Keratinocyte (primary cell): Measurements from ENCODE around the gene MYH15. TPM values are rescaled to one million over a fixed set of nuclear protein-coding genes. Genes with fewer than 3 reads are reported as not detected.

Experiments
- DNase-seq: peaks from one replicate; pipeline ENCODE4 v3.0.0-alpha.2; 2011; ENCODE audit warnings: low read depth, missing footprints, low spot score
- FAIRE-seq: peaks from 2 replicates; lab custom pipeline; 2011; peaks lifted over from hg19 to GRCh38; lab: Jason Lieb, UNC
- H2AFZ ChIP-seq: 2 replicates; pipeline ENCODE4 v1.6.0; 2012; ENCODE audit warnings: low read length, control low read depth, inconsistent platforms; ENCODE audit not compliant: control insufficient read depth
- H3K27ac ChIP-seq: 2 replicates; pipeline ENCODE4 v1.5.1; 2011; ENCODE audit warnings: low read length; ENCODE audit not compliant: control insufficient read depth, insufficient read depth
- H3K27me3 ChIP-seq: 3 replicates; pipeline ENCODE4 v1.6.0; 2011; ENCODE audit warnings: low read length; ENCODE audit not compliant: control insufficient read depth, insufficient read depth; ENCODE audit errors: extremely low read depth
- H3K36me3 ChIP-seq, 2 experiments: 2 replicates in 1 of 2; 3 replicates in 1 of 2; pipeline ENCODE4 v1.5.1; 2011; ENCODE audit warnings: low read length in 2 of 2, mild to moderate bottlenecking in 1 of 2; ENCODE audit not compliant: control insufficient read depth in 2 of 2, insufficient read depth in 2 of 2; ENCODE audit errors: extremely low read depth in 1 of 2
- H3K4me1 ChIP-seq: 3 replicates; pipeline ENCODE4 v1.5.1; 2011; ENCODE audit warnings: low read length; ENCODE audit not compliant: control insufficient read depth, insufficient read depth; ENCODE audit errors: extremely low read depth
- H3K4me2 ChIP-seq: 3 replicates; pipeline ENCODE4 v1.6.0; 2011; ENCODE audit warnings: low read depth, low read length; ENCODE audit not compliant: control insufficient read depth, insufficient read depth; ENCODE audit errors: extremely low read depth
- H3K4me3 ChIP-seq, 3 experiments: fragments of 200-600 bp in 1 of 3; sonication (generic) in 1 of 3; 2 replicates in 2 of 3; 3 replicates in 1 of 3; pipeline ENCODE4 v1.5.1; 2011 to 2016; ENCODE audit warnings: low read length in 3 of 3, mild to moderate bottlenecking in 3 of 3, control low read depth in 2 of 3, inconsistent platforms in 1 of 3, low read depth in 1 of 3, mixed read lengths in 1 of 3, mixed run types in 1 of 3, moderate library complexity in 1 of 3; ENCODE audit not compliant: control insufficient read depth in 2 of 3, insufficient read depth in 2 of 3; ENCODE audit errors: extremely low read depth in 1 of 3
- H3K79me2 ChIP-seq: 2 replicates; pipeline ENCODE4 v1.6.0; 2012; ENCODE audit warnings: low read length; ENCODE audit not compliant: control insufficient read depth, insufficient read depth
- H3K9ac ChIP-seq: 3 replicates; pipeline ENCODE4 v1.6.0; 2011; ENCODE audit warnings: low read length; ENCODE audit not compliant: control insufficient read depth, insufficient read depth; ENCODE audit errors: extremely low read depth
- H3K9me1 ChIP-seq: 3 replicates; pipeline ENCODE4 v1.6.0; 2011; ENCODE audit warnings: low read length; ENCODE audit not compliant: control insufficient read depth, insufficient read depth; ENCODE audit errors: extremely low read depth
- H3K9me3 ChIP-seq: 2 replicates; pipeline ENCODE4 v1.5.1; 2012; ENCODE audit warnings: low read depth, low read length; ENCODE audit not compliant: control insufficient read depth
- H4K20me1 ChIP-seq: 3 replicates; pipeline ENCODE4 v1.6.0; 2011; ENCODE audit warnings: low read length; ENCODE audit not compliant: control insufficient read depth, insufficient read depth; ENCODE audit errors: extremely low read depth
- EZH2 ChIP-seq: IDR thresholded peaks from one replicate; pipeline ENCODE4 v1.6.1; 2012; ENCODE audit warnings: inconsistent platforms, mild to moderate bottlenecking, low read length, moderate library complexity
- dilution Hi-C: fragments of 300-500 bp; cut with MboI; formaldehyde crosslinking; loops from one replicate; pipeline ENCODE4 v1.7.0; 2020; ENCODE audit warnings: low sequenced_read_pairs; ENCODE audit not compliant: extremely low pct_ligation_motif_present
- polyA plus RNA-seq, 5 experiments: library from polyadenylated mRNA; depleted of rRNA in 3 of 5; stranded (reverse) in 3 of 5; stranded (forward) in 1 of 5; unstranded in 1 of 5; fragments of >200 nt; gene quantifications; 1 replicate in 1 of 5; 2 replicates in 3 of 5; 3 replicates in 1 of 5; pipeline versions ENCODE4 v1.2.1 to v1.2.3, GENCODE V29; 2011 to 2012; ENCODE audit warnings: missing spikeins in 2 of 5, low read depth in 1 of 5, low replicate concordance in 1 of 5
- TF ChIP-seq, protein P1 (sequence below), 3 experiments: IDR thresholded peaks in 1 of 3; conservative IDR thresholded peaks in 1 of 3; optimal IDR thresholded peaks in 1 of 3; 2 replicates in 2 of 3; 3 replicates in 1 of 3; pipeline versions ENCODE3 to v1.5.1; 2011; ENCODE audit warnings: low read length in 3 of 3, mild to moderate bottlenecking in 3 of 3, moderate library complexity in 2 of 3, control low read depth in 1 of 3, inconsistent platforms in 1 of 3; ENCODE audit not compliant: insufficient read depth in 2 of 3; ENCODE audit errors: extremely low read depth in 1 of 3

The MYH15 gene
- polyA plus RNA-seq, 1 donor (not counting 4 experiments of a cell fraction or from before 2014, with no cell fraction given) = 0.87 TPM

DNA sequence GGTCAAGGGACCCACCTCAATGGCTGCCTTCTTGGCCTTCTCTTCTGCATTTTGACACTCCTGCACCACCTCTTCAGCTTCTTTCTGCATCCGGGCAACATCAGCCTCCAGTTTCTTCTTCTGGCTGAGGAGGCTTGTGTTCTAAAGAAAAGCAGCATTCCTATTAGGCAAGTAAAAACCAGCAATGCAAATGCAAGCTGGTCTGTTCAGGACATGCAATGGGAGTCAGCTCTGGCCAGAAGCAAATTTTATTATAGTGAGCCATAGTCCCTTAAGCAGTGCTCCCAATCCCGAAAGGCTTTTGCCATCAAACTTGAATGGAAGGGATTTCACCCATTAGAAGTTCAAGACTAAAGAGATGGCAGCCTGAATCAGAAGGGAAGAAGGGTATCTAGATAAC, 116.4 kb downstream of the MYH15 start:
- H3K4me2 ChIP-seq = no peak overlapping the region
- H3K4me3 ChIP-seq = no peak overlapping the region
- H3K79me2 ChIP-seq = no peaks in the 10 kb centered on the region
- dilution Hi-C loops = no loop called here
- peak overlapping the region; percentile 1 for H2AFZ ChIP-seq
- H3K9ac ChIP-seq = no peak overlapping the region
- H3K36me3 ChIP-seq = no peaks in the 10 kb centered on the region
- H4K20me1 ChIP-seq = no peaks in the 10 kb centered on the region
- H3K27me3 ChIP-seq = no peaks in the 10 kb centered on the region
- TF ChIP-seq EZH2 = no peak
- DNase-seq (no peak), FAIRE-seq (no peak)
- H3K9me1 ChIP-seq = no peaks in the 10 kb centered on the region
- no peaks in the 10 kb centered on the region for H3K4me1 ChIP-seq
- H3K9me3 ChIP-seq = no peaks in the 10 kb centered on the region
- no peak overlapping the region for H3K27ac ChIP-seq

DNA sequence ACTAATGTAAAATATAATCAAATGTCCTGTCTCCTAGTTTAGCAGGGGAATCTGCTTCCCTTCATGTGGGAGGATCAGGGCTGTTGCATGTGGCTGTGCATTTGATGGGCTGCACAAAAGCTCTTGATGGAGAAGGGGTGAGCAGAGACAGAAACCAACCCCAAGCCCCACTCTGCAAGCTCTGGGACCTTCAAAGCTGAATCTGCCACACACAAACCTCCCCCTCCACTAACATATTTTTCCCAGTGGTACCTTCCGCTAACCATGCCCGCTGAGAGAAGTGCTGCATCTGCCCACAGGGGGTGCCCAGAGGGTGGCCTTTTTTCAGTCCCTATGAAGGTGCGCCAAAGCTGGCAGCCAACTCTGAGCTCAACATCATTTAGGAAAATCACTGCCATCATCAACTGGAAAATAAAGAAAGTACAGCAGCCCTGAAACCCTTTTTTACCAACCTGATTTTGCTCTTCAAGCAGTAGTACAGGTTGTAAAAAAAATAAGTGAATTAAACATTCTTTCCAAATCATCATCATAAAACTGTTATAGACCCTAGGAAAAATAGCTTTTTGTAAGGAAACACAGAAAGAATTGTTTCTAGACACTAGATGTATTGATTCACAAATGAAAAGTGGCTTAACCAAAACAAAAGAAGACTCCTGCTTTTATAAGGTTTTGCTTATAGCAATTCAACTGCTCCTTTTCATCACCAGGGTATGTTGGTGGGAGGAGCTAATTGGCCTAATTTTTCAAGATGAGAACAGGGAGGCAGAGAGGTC, 117.1 kb downstream of the MYH15 start:
- H3K27me3 ChIP-seq = no peaks in the 10 kb centered on the region
- H3K36me3 ChIP-seq = no peaks in the 10 kb centered on the region
- DNase-seq (no peak), FAIRE-seq (no peak)
- dilution Hi-C loops = no loop called here
- H3K79me2 ChIP-seq = no peaks in the 10 kb centered on the region
- H3K27ac ChIP-seq = no peak overlapping the region
- no peak overlapping the region for H3K4me2 ChIP-seq
- TF ChIP-seq EZH2 = no peak
- TF ChIP-seq, protein P1, sequence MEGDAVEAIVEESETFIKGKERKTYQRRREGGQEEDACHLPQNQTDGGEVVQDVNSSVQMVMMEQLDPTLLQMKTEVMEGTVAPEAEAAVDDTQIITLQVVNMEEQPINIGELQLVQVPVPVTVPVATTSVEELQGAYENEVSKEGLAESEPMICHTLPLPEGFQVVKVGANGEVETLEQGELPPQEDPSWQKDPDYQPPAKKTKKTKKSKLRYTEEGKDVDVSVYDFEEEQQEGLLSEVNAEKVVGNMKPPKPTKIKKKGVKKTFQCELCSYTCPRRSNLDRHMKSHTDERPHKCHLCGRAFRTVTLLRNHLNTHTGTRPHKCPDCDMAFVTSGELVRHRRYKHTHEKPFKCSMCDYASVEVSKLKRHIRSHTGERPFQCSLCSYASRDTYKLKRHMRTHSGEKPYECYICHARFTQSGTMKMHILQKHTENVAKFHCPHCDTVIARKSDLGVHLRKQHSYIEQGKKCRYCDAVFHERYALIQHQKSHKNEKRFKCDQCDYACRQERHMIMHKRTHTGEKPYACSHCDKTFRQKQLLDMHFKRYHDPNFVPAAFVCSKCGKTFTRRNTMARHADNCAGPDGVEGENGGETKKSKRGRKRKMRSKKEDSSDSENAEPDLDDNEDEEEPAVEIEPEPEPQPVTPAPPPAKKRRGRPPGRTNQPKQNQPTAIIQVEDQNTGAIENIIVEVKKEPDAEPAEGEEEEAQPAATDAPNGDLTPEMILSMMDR (optimal IDR thresholded peaks at IDR 0.05 in 1 of 3, IDR thresholded peaks at IDR 0.05 in 1 of 3, conservative IDR thresholded peaks at IDR 0.05 in 1 of 3; ENCODE audit: extremely low read depth in 1 of 3, insufficient read depth in 2 of 3, low read length in 3 of 3) = no peak
- no peaks in the 10 kb centered on the region for H4K20me1 ChIP-seq
- no peak overlapping the region for H3K4me3 ChIP-seq
- H3K9ac ChIP-seq = no peak overlapping the region
- H3K9me3 ChIP-seq = no peaks in the 10 kb centered on the region
- no peaks in the 10 kb centered on the region for H3K4me1 ChIP-seq
- H3K9me1 ChIP-seq = no peaks in the 10 kb centered on the region
- H2AFZ ChIP-seq = peak overlapping the region; percentile 1
